GM21576 (cell line): ENCODE measurements around the gene WHRN.

Experiments
- ATAC-seq: cut with Tn5 transposase; IDR thresholded peaks from one replicate; pipeline ENCODE4 v1.9.1; 2021; ENCODE audit warnings: mild to moderate bottlenecking, moderate library complexity; ENCODE audit not compliant: unreplicated experiment

The WHRN gene

GRCh38 chr9:114401344-114401743, 103.9 kb downstream of the WHRN start:
- ATAC-seq: no peak

- no peak for ATAC-seq
Observed at GRCh38 chr9:114400772-114401171, 104.5 kb downstream of the WHRN start.

- no peak for ATAC-seq
Observed at GRCh38 chr9:114400219-114400618, 105.1 kb downstream of the WHRN start.

GRCh38 chr9:114399381-114399780, 105.9 kb downstream of the WHRN start:
- no peak for ATAC-seq

GRCh38 chr9:114397848-114398605, 107.2 kb downstream of the WHRN start:
- ATAC-seq: peak; percentile 79

- no peak for ATAC-seq
Observed at GRCh38 chr9:114397219-114397847, 107.9 kb downstream of the WHRN start.

GRCh38 chr9:114396558-114397218, 108.6 kb downstream of the WHRN start:
- ATAC-seq: no peak

GRCh38 chr9:114395768-114396167, 109.5 kb downstream of the WHRN start:
- ATAC-seq: no peak

GRCh38 chr9:114395334-114395617, 110.0 kb downstream of the WHRN start:
- ATAC-seq: no peak

- ATAC-seq: no peak
Observed at GRCh38 chr9:114394523-114395333, 110.5 kb downstream of the WHRN start.

- ATAC-seq: no peak
Observed at GRCh38 chr9:114392749-114393112, 112.5 kb downstream of the WHRN start.

- ATAC-seq: no peak
Observed at GRCh38 chr9:114390952-114391351, 114.3 kb downstream of the WHRN start.

GRCh38 chr9:114389612-114390368, 115.5 kb downstream of the WHRN start:
- no peak for ATAC-seq

- ATAC-seq: no peak
Observed at GRCh38 chr9:114388764-114389375, 116.4 kb downstream of the WHRN start.

GRCh38 chr9:114388357-114388682, 117.0 kb downstream of the WHRN start:
- no peak for ATAC-seq

GRCh38 chr9:114387680-114388356, 117.5 kb downstream of the WHRN start, which contains the start of gene AKNA:
AKNA (minus strand) TSS chr9:114387982; CDS start chr9:114381333, 6,649 bp downstream.
- no peak for ATAC-seq

- no peak for ATAC-seq
Observed at GRCh38 chr9:114386886-114387679, 118.2 kb downstream of the WHRN start.

GRCh38 chr9:114386361-114386885, 118.8 kb downstream of the WHRN start:
- ATAC-seq: no peak
